Esophagus squamous epithelium (tissue), 4 donors: ENCODE results near the gene AOPEP.

Source experiments
- CTCF ChIP-seq, 6 experiments: fragments of 450-650 bp in 4 of 6; fragments of 200-600 bp in 2 of 6; sonication (generic) in 2 of 6; IDR thresholded peaks; one replicate each; pipeline ENCODE4 v1.5.1; 2016 to 2019; ENCODE audit warnings: antibody characterized with exemption in 6 of 6, mild to moderate bottlenecking in 4 of 6, moderate library complexity in 4 of 6
- POLR2A ChIP-seq, 4 donors: fragments of 450-650 bp; IDR thresholded peaks; one replicate each; pipeline ENCODE4 v1.6.1; 2017; ENCODE audit warnings: antibody characterized with exemption in 4 of 4, mild to moderate bottlenecking in 4 of 4, moderate library complexity in 3 of 4

GRCh38 chr9:94690344-94690743 lies 36.2 kb upstream of the AOPEP start:
- TF ChIP-seq POLR2A (IDR thresholded peaks at IDR 0.05) (no peak), CTCF (IDR thresholded peaks at IDR 0.05) (no peak)
